HUDEP-2 (cell line): ENCODE results near the gene CLEC4M.

Source experiments
- DNase-seq, 76 experiments: peaks; one replicate each; lab custom pipeline; 2025; ENCODE audit not compliant: unreplicated experiment in 76 of 76; lab: John Stamatoyannopoulos, UW

The CLEC4M gene

DNA sequence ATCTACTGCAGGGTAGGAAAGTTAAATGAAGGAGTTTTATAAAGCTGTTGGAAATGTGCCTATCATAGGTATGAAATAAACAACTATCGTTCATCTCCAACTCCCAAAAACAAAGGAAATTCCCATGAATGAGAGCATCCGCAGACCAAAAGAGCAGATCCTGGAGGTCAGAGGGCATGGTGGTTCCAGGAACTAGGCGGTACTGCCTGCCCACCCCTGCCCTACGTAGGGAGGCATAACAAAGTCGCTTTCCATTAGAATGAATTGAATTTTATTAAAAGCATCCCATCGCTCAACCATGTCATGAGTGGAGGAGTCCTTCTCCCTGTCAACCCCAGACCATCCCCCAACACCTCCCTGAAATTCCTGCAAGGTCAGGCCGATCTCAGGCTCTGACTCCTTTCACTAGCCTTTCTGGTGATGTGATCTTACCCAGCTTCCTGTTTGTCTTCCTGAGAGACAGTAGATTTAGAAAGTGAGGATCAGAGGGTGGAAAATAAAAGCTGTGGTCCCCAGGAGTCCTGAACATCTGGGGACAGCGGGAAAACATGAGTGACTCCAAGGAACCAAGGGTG is at the start of gene CLEC4M:
TSS of gene CLEC4M (plus strand) at position 525 of the 575 bp plus-strand sequence. CDS start at position 549, 24 bp downstream.
- DNase-seq = no peak

DNA sequence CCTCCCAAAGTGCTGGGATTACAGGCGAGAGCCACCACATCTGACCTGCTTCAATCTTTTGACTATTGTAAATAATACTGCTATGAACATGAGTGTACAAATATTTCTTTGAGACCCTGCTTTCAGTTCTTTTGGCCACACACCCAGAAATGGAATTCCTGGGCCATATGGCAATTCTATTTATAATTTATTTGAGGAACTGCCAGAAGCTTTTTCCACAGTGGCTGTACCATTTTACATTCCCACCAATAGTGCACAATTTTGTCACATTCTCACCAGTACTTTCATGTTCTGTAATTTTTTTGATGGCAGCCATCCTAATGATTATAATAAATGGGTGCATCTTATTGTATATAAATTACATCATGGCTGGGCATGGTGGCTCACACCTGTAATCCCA is 47.4 kb upstream of the CLEC4M start:
- no peak for DNase-seq

- DNase-seq = no peak
Observed at GRCh38 chr19:7716762-7717161, 46.3 kb upstream of the CLEC4M start.

GRCh38 chr19:7718668-7719067 is 44.4 kb upstream of the CLEC4M start:
- DNase-seq = no peak

DNA sequence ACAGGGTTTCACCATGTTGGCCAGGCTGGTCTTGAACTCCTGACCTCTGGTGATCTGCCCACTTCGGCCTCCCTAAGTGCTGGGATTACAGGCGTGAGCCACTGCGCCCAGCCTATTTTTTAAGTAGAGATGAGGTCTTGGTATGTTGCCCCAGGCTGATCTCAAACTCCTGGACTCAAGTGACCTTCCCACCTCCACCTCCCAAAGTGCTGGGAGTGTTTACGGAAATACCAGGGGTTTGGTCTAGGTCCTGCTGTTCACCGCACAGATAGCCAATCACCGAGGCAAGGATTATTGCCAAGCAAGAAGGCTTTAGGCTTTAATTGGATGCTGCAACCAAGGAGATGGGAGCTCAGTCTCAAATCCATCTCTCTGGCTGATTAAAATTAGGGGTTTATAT is 42.7 kb upstream of the CLEC4M start:
- DNase-seq = no peak

- DNase-seq = no peak
Observed at GRCh38 chr19:7722231-7722651, 40.8 kb upstream of the CLEC4M start.

GRCh38 chr19:7725791-7726190 is 37.3 kb upstream of the CLEC4M start:
- DNase-seq = no peak

DNA sequence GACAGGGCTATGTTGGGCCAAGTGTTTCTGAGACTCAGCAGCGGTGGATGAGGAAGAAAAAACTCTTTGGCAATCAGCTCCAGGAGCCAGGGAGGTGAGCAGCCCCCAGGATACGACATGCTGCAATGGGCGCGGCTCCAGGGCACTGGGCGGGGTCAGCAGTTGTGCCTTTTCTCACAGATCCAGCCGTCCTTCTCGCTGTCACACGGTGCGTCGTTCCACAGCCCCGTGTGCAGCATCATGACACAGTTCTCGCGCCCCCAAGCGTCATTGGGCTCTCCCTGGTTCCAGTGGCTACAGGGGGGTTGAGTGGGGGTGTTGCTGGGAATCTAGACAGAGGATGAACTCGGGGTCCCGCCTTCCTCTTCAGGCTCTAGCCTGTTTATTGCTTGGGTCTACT is 33.8 kb upstream of the CLEC4M start:
- no peak for DNase-seq

GRCh38 chr19:7729831-7730285 is 33.2 kb upstream of the CLEC4M start:
- no peak for DNase-seq

GRCh38 chr19:7730286-7731217 is 32.5 kb upstream of the CLEC4M start:
- DNase-seq = no peak

GRCh38 chr19:7731218-7731595 is 31.8 kb upstream of the CLEC4M start:
- no peak for DNase-seq

- DNase-seq = no peak
Observed at GRCh38 chr19:7731615-7732014, 31.4 kb upstream of the CLEC4M start.

DNA sequence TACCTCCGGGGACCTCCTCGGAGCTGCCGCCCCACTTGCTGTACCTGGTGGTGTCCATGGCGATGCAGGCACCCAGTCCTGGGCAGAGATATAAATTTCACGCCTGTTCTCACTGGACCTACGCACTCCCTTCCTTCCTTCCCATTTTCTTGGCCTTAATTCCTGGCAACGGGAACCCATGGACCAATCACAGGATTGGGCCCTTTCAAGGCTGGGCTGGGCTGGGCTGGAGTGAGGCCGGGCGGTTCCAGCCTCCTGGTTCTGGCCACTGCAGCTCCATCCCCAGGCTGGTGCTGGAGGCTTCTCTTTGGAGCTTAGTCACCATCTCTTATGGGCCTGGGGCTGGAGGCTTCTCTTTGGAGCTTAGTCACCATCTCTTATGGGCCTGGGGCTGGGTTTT is 31.0 kb upstream of the CLEC4M start, which contains the start of gene CLEC4G:
TSS of gene CLEC4G (minus strand) at position 66 of the 400 bp plus-strand sequence. CDS start at position 58, 8 bp downstream.
- no peak for DNase-seq

DNA sequence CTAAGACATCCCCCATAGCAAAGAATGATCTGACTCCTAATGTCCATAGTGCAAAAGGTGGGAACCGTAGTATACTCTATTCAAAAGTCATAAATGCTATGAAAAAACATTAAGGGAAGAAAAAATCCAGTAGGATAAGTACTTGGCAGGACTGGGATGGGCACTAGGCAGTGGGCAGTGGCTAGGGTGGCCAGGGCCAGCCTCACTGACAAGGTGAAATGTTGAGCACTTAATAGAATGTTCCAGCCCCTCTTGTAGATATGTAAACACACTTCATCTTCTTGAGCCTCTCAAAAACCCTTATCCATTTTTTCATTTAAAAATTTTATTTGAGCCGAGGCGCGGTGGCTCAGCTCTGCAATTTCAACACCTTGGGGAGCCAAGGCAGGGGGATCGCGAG is 29.7 kb upstream of the CLEC4M start:
- no peak for DNase-seq

- no peak for DNase-seq
Observed at GRCh38 chr19:7734220-7735203, 28.5 kb upstream of the CLEC4M start.

- DNase-seq = no peak
Observed at GRCh38 chr19:7736148-7736547, 26.9 kb upstream of the CLEC4M start.

DNA sequence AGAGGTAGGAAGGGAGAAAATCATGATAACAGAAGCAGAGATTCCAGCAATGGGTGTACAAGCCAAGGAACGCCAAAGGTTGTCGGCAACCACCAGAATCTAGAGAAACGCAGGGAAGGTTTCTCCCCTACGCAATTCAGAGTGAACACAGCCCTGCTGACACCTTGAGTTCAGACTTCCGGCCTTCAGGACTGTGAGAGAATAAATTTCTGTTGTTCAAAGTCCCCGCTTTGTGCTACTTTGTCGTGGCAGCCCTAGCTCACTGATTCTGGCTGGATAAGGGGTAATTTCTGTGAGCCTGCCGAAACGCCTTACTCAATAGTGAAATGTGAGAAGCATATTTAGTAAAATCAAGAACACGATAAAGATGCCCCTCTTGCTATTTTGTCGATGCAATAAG is 25.8 kb upstream of the CLEC4M start:
- no peak for DNase-seq

DNA sequence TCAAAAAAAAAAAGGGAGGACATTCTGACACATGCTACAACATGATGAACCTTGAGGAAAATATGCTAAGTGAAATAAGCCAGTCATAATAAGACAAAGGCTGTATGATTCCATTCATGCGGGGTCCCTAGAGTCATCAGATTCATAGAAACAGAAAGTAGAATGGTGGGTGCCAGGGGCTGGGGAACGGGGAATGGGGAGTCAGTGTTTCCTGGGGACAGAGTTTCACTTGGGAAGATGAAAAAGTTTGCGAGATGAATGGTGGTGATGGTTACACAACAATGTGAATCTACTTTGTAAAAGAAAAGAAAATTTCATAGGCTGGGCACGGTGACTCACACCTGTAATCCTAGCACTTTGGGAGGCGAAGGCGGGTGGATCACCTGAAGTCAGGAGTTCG is 25.0 kb upstream of the CLEC4M start:
- DNase-seq = no peak

- no peak for DNase-seq
Observed at GRCh38 chr19:7739211-7739755, 23.8 kb upstream of the CLEC4M start.
